LNCaP clone FGC (cell line): ENCODE data around the gene NCK1.

Experiments
- DNase-seq: peaks from one replicate; pipeline ENCODE4 v3.0.0-alpha.2; 2011; ENCODE audit warnings: low read depth
- H3K4me3 ChIP-seq: 2 replicates; pipeline ENCODE4 v1.5.1; 2011; ENCODE audit warnings: mild to moderate bottlenecking, low read depth, low read length, control low read depth
- TF ChIP-seq, protein P1 (sequence below): IDR thresholded peaks from 2 replicates; pipeline ENCODE4 v1.5.1; 2012; ENCODE audit warnings: mild to moderate bottlenecking; ENCODE audit not compliant: control insufficient read depth, insufficient read depth; ENCODE audit errors: extremely low read depth

NCK1 gene

GRCh38 chr3:136946978-136947377 is 85.0 kb downstream of the NCK1 start:
- H3K4me3 ChIP-seq: no peak overlapping the region
- TF ChIP-seq, protein P1, sequence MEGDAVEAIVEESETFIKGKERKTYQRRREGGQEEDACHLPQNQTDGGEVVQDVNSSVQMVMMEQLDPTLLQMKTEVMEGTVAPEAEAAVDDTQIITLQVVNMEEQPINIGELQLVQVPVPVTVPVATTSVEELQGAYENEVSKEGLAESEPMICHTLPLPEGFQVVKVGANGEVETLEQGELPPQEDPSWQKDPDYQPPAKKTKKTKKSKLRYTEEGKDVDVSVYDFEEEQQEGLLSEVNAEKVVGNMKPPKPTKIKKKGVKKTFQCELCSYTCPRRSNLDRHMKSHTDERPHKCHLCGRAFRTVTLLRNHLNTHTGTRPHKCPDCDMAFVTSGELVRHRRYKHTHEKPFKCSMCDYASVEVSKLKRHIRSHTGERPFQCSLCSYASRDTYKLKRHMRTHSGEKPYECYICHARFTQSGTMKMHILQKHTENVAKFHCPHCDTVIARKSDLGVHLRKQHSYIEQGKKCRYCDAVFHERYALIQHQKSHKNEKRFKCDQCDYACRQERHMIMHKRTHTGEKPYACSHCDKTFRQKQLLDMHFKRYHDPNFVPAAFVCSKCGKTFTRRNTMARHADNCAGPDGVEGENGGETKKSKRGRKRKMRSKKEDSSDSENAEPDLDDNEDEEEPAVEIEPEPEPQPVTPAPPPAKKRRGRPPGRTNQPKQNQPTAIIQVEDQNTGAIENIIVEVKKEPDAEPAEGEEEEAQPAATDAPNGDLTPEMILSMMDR: no peak
- DNase-seq: no peak

DNA sequence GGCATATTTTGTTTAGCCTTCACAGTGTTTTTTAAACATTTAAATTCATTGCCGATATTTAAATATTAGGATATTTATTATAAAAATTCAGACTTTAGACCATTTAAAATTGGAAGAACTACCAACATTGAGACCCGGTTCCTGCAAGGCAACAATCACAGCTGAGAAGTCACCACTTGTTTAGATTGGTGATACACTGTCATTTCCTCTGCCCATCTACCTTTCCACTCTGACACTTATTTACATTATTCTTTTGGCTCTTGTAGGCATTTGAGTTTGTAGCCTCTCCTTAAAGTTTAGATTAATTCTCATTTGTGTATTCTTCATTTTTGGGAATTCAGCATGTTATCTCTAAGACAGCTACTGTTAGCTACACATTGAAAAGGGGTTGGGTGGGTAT is 85.5 kb downstream of the NCK1 start:
- H3K4me3 ChIP-seq: no peak overlapping the region
- DNase-seq: no peak
- TF ChIP-seq, protein P1: no peak

DNA sequence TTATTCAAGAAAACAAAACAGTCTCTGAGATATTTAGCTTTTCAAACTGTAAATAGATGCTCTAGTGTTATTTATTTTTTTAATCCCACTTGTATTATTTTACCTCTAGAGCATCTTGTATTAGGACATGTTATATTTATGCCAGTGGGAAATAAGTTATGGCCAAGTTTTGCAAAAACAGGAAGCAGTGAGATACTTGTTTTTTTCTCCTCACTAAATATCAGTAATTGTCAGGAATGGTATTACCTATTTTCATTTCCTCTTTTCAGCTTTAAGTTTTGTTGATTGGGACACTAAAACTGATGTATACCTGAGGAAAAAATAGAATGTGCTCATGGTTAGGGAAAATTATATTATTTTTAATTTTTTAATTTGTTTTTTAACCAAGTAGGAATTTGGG is 87.1 kb downstream of the NCK1 start:
- TF ChIP-seq, protein P1: no peak
- DNase-seq: no peak

GRCh38 chr3:136949708-136950107 is 87.7 kb downstream of the NCK1 start:
- no peak for DNase-seq
- H3K4me3 ChIP-seq: no peak overlapping the region
- TF ChIP-seq, protein P1: peak; percentile 14; the same call in 1 of the 2 replicates

More for the DNA sequence above, 87.1 kb downstream of the NCK1 start:
- H3K4me3 ChIP-seq: no peak overlapping the region

DNA sequence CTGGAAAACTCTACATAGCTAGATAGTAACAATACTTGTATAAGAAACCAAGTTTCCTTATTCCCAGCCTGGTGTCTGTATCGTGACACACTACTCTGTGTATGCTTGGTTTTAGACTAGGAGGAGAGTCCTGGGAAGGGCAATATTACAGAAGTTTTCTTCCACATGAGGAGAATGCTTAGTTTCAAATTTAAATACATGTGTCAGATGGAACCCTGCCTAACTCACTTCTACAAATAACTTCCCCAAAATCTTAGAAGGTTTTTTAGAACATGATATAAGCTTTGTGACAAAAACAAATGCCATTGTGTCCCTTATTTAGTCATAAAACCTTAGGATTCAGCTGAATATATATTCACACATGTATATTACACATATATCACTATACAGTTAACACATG is 88.6 kb downstream of the NCK1 start:
- DNase-seq: no peak
- TF ChIP-seq, protein P1: no peak
- H3K4me3 ChIP-seq: no peak overlapping the region

DNA sequence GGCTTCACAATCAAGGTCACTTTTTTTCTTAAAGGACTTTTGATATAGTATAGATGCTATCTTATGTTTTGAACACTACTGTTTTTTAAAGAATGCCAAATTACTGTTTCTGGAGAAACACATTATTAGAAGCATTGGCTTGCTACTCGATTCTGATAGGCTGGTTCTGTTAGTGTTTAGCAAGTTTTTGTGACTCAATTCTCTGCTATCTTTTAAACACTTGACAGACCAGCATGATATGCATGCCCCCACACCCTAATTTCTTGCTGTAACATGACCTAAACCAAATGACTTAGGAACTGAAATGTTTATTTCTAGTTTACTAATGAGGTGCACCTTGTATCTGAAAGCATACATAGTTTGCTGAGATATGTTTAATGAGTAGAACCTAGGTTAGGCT is 90.3 kb downstream of the NCK1 start:
- H3K4me3 ChIP-seq: no peak overlapping the region
- TF ChIP-seq, protein P1: no peak
- no peak for DNase-seq

DNA sequence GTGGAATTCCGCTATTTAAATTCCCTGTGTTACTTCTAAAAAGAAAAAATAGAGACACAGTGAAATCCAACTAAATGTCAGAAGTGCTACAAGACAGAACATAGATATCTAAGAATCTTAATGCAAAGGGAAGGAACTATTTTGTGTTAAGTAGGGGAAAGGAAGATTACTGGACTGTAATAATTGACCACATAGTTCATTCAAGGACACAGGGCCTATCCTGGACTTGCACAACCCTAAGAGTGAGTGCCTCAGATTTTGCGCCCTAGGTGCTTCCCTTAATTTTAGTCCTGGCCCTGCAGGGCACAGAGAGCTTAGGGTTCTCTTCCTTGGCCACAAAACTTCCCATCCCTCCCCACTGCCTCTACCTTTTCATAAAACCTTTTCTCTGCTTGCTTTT is 92.2 kb downstream of the NCK1 start:
- DNase-seq: no peak
- TF ChIP-seq, protein P1: no peak
- no peak overlapping the region for H3K4me3 ChIP-seq
